ENCODE results near the gene LAMA2.
A peak's percentile ranks its signal among the peaks of the same experiment; 100 is the strongest.

LAMA2 gene

GRCh38 chr6:129324345-129324744 lies 441.4 kb downstream of the LAMA2 start:
- DNase-seq (ENCODE audit: low read depth in 1 of 2, low spot score in 1 of 2): no peak
- no peak for TF ChIP-seq JUND (IDR thresholded peaks at IDR 0.05; ENCODE audit: low read depth)
- in situ Hi-C loops (cut with HindIII; ENCODE audit: low pct_unique_long_range_greater_than_20kb, low sequenced_read_pairs): no loop called here

DNA sequence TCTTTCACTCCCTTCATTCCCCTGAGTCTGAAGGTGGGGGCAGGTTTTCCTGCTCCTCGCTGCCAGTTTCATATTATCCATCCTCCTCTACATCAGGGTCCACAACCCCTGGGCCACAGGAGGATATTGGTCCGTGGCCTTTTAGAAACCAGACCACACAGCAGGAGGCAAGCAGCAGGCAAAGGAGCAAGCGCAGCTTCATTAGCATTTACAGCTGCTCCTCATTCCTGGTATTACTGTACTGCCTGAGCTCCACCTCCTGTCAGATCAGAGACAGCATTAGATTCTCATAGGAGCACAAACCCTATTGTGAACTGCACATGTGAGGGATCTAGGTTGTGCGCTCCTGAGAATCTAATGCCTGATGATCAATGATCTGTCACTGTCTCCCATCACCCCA lies 446.7 kb downstream of the LAMA2 start:
- DNase-seq (ENCODE audit: low read depth in 1 of 2, low spot score in 1 of 2): peak in 1 of 2 experiments; percentile 30
- in situ Hi-C loops (cut with HindIII; ENCODE audit: low pct_unique_long_range_greater_than_20kb, low sequenced_read_pairs): no loop called here

DNA sequence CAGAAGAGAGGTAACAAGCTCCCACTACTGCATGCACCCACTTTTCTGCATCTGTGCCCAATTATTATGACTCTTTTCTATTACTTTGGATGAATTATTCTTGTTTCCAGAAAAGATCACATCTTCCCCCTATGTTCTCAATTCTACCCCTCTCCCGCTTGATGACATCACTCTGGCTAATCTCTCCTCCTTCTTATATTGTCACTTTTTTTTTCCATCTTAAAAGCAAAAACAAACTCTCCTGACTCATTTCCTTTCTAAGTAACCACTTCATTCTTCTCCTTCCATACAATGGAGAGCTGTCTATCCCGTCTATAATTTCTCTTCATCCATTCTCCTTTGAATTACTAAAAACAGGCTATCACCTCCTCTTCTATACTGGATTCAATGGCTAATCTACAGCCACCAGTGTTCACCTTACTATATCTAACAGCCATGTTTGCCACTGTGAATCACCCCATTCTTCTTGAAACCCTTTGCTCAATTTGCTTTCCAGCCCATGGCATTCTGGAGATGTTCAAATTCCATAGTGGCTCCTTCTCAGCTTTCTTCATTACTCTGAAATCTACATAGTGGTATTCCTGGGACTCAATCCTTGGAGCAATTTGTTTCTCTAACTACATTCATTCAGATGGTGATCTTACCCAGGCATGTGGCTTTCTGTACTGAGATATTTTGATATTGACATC lies 448.7 kb downstream of the LAMA2 start:
- TF ChIP-seq JUND (IDR thresholded peaks at IDR 0.05; ENCODE audit: low read depth): no peak
- DNase-seq (ENCODE audit: low read depth in 1 of 2, low spot score in 1 of 2): no peak
- in situ Hi-C loops (cut with HindIII; ENCODE audit: low pct_unique_long_range_greater_than_20kb, low sequenced_read_pairs): no loop called here

More for the DNA sequence above, 446.7 kb downstream of the LAMA2 start:
- TF ChIP-seq JUND (IDR thresholded peaks at IDR 0.05; ENCODE audit: low read depth): no peak

GRCh38 chr6:129335792-129336191 lies 452.9 kb downstream of the LAMA2 start:
- no peak for DNase-seq (ENCODE audit: low read depth in 1 of 2, low spot score in 1 of 2)
- in situ Hi-C loops (cut with HindIII; ENCODE audit: low pct_unique_long_range_greater_than_20kb, low sequenced_read_pairs): no loop called here
- no peak for TF ChIP-seq JUND (IDR thresholded peaks at IDR 0.05; ENCODE audit: low read depth)

DNA sequence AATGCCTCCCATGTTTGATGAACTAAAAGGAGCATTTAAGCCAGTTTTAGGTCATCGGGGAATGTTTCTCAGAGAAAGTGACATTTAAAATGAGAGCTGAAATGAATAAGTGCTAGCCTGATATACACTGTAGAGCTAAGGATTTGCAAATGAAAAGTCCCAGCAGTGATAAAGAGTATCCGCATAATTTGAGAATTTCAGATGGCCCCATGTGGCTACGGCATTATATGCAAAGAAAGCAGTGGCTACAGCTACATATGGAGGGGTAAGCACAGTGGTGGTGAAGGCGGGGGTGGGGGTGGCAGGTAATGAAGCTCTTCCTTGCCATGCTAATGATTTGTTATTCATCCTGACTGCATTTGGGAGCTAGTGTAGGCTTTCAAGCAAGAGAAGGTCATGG lies 455.7 kb downstream of the LAMA2 start:
- in situ Hi-C loops (cut with HindIII; ENCODE audit: low pct_unique_long_range_greater_than_20kb, low sequenced_read_pairs): no loop called here
- no peak for TF ChIP-seq JUND (IDR thresholded peaks at IDR 0.05; ENCODE audit: low read depth)
- no peak for DNase-seq (ENCODE audit: low read depth in 1 of 2, low spot score in 1 of 2)

GRCh38 chr6:129340983-129341382 lies 458.0 kb downstream of the LAMA2 start:
- DNase-seq (ENCODE audit: low read depth in 1 of 2, low spot score in 1 of 2): no peak
- no peak for TF ChIP-seq JUND (IDR thresholded peaks at IDR 0.05; ENCODE audit: low read depth)
- in situ Hi-C loops (cut with HindIII; ENCODE audit: low pct_unique_long_range_greater_than_20kb, low sequenced_read_pairs): no loop called here

- in situ Hi-C loops (cut with HindIII; ENCODE audit: low pct_unique_long_range_greater_than_20kb, low sequenced_read_pairs): no loop called here
Observed at GRCh38 chr6:129342243-129342642, 459.3 kb downstream of the LAMA2 start.

GRCh38 chr6:129342796-129343195 lies 459.9 kb downstream of the LAMA2 start:
- no peak for TF ChIP-seq JUND (IDR thresholded peaks at IDR 0.05; ENCODE audit: low read depth)
- in situ Hi-C loops (cut with HindIII; ENCODE audit: low pct_unique_long_range_greater_than_20kb, low sequenced_read_pairs): no loop called here
- DNase-seq (ENCODE audit: low read depth in 1 of 2, low spot score in 1 of 2): no peak

More at GRCh38 chr6:129342243-129342642, 459.3 kb downstream of the LAMA2 start:
- DNase-seq (ENCODE audit: low read depth in 1 of 2, low spot score in 1 of 2): no peak
- no peak for TF ChIP-seq JUND (IDR thresholded peaks at IDR 0.05; ENCODE audit: low read depth)

DNA sequence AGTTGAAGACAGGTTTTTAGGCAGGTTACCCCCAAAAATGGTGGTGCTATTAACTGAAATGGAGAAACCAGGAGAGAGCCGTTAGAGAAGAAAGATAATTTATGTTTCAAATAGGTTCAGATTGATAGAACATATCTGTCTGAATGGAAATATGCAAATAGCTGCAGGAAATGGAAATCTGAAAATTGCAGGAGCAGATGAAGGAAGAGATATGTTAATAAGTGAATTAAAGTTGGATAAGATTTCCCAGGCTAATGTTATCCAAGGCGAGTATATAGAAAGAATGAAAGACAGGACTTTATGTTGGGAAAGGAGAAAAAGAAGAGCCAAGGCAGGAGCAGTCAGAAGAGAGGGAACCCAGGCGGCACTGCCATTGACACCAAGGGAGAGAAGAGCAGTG lies 461.4 kb downstream of the LAMA2 start:
- TF ChIP-seq JUND (IDR thresholded peaks at IDR 0.05; ENCODE audit: low read depth): no peak
- in situ Hi-C loops (cut with HindIII; ENCODE audit: low pct_unique_long_range_greater_than_20kb, low sequenced_read_pairs): no loop called here
- no peak for DNase-seq (ENCODE audit: low read depth in 1 of 2, low spot score in 1 of 2)

GRCh38 chr6:129345890-129346289 lies 463.0 kb downstream of the LAMA2 start:
- no peak for TF ChIP-seq JUND (IDR thresholded peaks at IDR 0.05; ENCODE audit: low read depth)
- in situ Hi-C loops (cut with HindIII; ENCODE audit: low pct_unique_long_range_greater_than_20kb, low sequenced_read_pairs): no loop called here

DNA sequence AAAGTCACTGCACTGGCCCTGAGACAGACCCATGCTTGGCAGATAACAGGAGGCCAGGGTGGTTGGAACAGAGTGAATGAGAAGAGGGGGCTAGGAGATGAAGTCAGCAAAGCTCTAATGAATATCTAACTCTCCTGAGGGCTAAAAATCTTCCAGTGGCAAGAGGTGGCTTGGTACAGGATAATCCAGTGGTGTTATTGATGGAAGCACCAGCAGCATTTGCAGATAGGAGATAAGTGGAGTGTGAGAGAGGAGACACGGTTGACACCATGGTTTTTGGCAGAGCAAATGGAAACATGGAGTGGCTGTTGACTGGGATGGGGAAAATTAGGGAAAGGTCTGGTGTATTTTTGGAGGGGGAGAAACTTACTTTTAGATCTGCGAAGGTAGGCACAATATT lies 464.0 kb downstream of the LAMA2 start:
- DNase-seq (ENCODE audit: low read depth in 1 of 2, low spot score in 1 of 2): no peak
- in situ Hi-C loops (cut with HindIII; ENCODE audit: low pct_unique_long_range_greater_than_20kb, low sequenced_read_pairs): no loop called here
- TF ChIP-seq JUND (IDR thresholded peaks at IDR 0.05; ENCODE audit: low read depth): no peak

More at GRCh38 chr6:129345890-129346289, 463.0 kb downstream of the LAMA2 start:
- DNase-seq (ENCODE audit: low read depth in 1 of 2, low spot score in 1 of 2): no peak

GRCh38 chr6:129350278-129350677 lies 467.3 kb downstream of the LAMA2 start:
- DNase-seq (ENCODE audit: low read depth in 1 of 2, low spot score in 1 of 2): no peak
- TF ChIP-seq JUND (IDR thresholded peaks at IDR 0.05; ENCODE audit: low read depth): no peak
- in situ Hi-C loops (cut with HindIII; ENCODE audit: low pct_unique_long_range_greater_than_20kb, low sequenced_read_pairs): no loop called here

GRCh38 chr6:129351807-129352206 lies 468.9 kb downstream of the LAMA2 start:
- TF ChIP-seq JUND (IDR thresholded peaks at IDR 0.05; ENCODE audit: low read depth): no peak
- no peak for DNase-seq (ENCODE audit: low read depth in 1 of 2, low spot score in 1 of 2)
- in situ Hi-C loops (cut with HindIII; ENCODE audit: low pct_unique_long_range_greater_than_20kb, low sequenced_read_pairs): no loop called here

GRCh38 chr6:129353067-129353466 lies 470.1 kb downstream of the LAMA2 start:
- TF ChIP-seq JUND (IDR thresholded peaks at IDR 0.05; ENCODE audit: low read depth): no peak
- DNase-seq (ENCODE audit: low read depth in 1 of 2, low spot score in 1 of 2): peak in 1 of 2 experiments; percentile 27
- in situ Hi-C loops (cut with HindIII; ENCODE audit: low pct_unique_long_range_greater_than_20kb, low sequenced_read_pairs): no loop called here
